ENCODE data around the gene JARID2. TPM values are rescaled to one million over a fixed set of nuclear protein-coding genes. Genes with fewer than 3 reads are reported as not detected.

The JARID2 gene
- total and polyA plus RNA-seq, 7 experiments from 2014 or later: 6.9 to 39.6 (median 24.1) TPM

- intact Hi-C loops (cut with micrococcal nuclease): no loop called here
- H3K9me3 Mint-ChIP-seq: no peaks in the 10 kb centered on the region
- no peaks in the 10 kb centered on the region for H3K27me3 Mint-ChIP-seq
- Histone ChIP-seq H3K36me3 (ENCODE audit: control insufficient read depth in 2 of 3, insufficient read depth in 3 of 3, low read length in 3 of 3) (peaks cover 0 to 12% (median 0%) of the 10 kb centered on the region in 3 experiments), H3K9me3 (ENCODE audit: control insufficient read depth in 2 of 3, low read length in 3 of 3) (no peaks in the 10 kb centered on the region), H3K4me3 (ENCODE audit: low read length) (no peak overlapping the region), H3K4me1 (ENCODE audit: control insufficient read depth in 2 of 2, insufficient read depth in 2 of 2, low read length in 2 of 2) (peaks cover 0 to 9% of the 10 kb centered on the region in 2 donors), H3K27ac (ENCODE audit: low read depth, low read length) (no peak overlapping the region), H3K27me3 (ENCODE audit: control insufficient read depth in 2 of 2, insufficient read depth in 2 of 2, low read length in 2 of 2) (no peaks in the 10 kb centered on the region)
- no peak overlapping the region for H3K4me3 Mint-ChIP-seq
- H3K36me3 Mint-ChIP-seq: peaks cover 4 to 11% (median 5%) of the 10 kb centered on the region in 5 donors
- no peak for DNase-seq
- peak; percentile 36 for ATAC-seq
- ChIA-PET POLR2A (no interaction called here), CTCF (no interaction called here)
- H3K27ac Mint-ChIP-seq: no peak overlapping the region
- H3K4me1 Mint-ChIP-seq: peaks cover 32 to 71% (median 58%) of the 10 kb centered on the region in 7 donors
These were observed 237.2 kb downstream of the JARID2 start for GRCh38 chr6:15483060-15483459.

DNA sequence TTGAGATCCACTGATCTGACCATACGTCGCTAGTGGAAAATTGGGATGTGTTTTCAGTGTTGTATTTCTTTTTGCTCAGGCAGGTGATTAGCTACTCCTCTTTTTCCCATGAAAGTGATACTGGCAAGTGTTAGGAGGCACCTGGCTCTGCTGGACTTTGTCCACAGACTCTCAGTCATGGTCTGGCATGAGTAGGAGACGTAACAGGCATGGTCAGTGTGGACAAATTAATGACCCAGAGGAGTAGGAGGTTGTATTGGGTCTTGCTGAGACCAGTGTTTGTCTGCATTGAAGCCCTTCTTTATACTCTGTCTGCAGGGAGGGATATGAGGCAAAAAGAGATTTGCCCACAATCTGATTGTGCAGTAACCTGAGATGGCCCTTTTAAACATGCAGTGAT is 238.3 kb downstream of the JARID2 start:
- Mint-ChIP-seq H3K4me3 (no peak overlapping the region), H3K27me3 (no peaks in the 10 kb centered on the region), H3K4me1 (peaks cover 26 to 70% (median 56%) of the 10 kb centered on the region in 7 donors), H3K27ac (peak overlapping the region in 2 of 9 donors; percentile 45 to 61), H3K36me3 (peaks cover 4 to 19% (median 9%) of the 10 kb centered on the region in 5 donors), H3K9me3 (no peaks in the 10 kb centered on the region)
- H3K36me3 ChIP-seq (ENCODE audit: control insufficient read depth in 2 of 3, insufficient read depth in 3 of 3, low read length in 3 of 3): peaks cover 0 to 22% (median 0%) of the 10 kb centered on the region in 3 experiments
- no peaks in the 10 kb centered on the region for H3K27me3 ChIP-seq (ENCODE audit: control insufficient read depth in 2 of 2, insufficient read depth in 2 of 2, low read length in 2 of 2)
- ChIA-PET CTCF (no interaction called here), POLR2A (no interaction called here)
- DNase-seq (no peak), ATAC-seq (no peak)
- H3K4me3 ChIP-seq (ENCODE audit: low read length): no peak overlapping the region
- no peak overlapping the region for H3K27ac ChIP-seq (ENCODE audit: low read depth, low read length)
- H3K9me3 ChIP-seq (ENCODE audit: control insufficient read depth in 2 of 3, low read length in 3 of 3): no peaks in the 10 kb centered on the region
- H3K4me1 ChIP-seq (ENCODE audit: control insufficient read depth in 2 of 2, insufficient read depth in 2 of 2, low read length in 2 of 2): peaks cover 0 to 9% of the 10 kb centered on the region in 2 donors
- intact Hi-C loops (cut with micrococcal nuclease): no loop called here

DNA sequence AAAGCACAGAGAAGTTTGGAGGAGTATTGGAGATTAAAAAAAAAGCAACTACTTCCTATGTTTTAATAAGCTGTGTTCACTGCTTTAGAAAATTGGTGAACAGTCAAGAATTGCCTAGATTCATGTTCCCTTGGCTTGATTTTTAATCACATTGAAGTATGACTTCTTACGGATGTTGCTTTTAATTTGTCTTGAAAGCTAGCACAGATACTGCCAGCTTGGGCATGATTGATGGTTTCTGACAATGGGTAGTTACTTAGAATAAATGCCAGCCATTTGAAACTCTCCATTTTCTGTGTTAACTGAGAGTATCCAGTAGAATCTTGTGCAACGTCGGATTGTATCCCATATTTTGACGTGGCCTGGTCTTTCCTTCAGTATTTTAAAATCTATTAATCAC is 239.0 kb downstream of the JARID2 start:
- no peak overlapping the region for H3K4me3 ChIP-seq (ENCODE audit: low read length)
- DNase-seq: no peak
- H3K9me3 ChIP-seq (ENCODE audit: control insufficient read depth in 2 of 3, low read length in 3 of 3): no peaks in the 10 kb centered on the region
- no peaks in the 10 kb centered on the region for H3K27me3 Mint-ChIP-seq
- H3K27me3 ChIP-seq (ENCODE audit: control insufficient read depth in 2 of 2, insufficient read depth in 2 of 2, low read length in 2 of 2): no peaks in the 10 kb centered on the region
- intact Hi-C loops (cut with micrococcal nuclease): no loop called here
- H3K27ac Mint-ChIP-seq: peak overlapping the region in 3 of 9 donors; percentile 16 to 51 (median 26)
- ChIA-PET POLR2A (no interaction called here), CTCF (no interaction called here)
- no peak overlapping the region for H3K27ac ChIP-seq (ENCODE audit: low read depth, low read length)
- peaks cover 4 to 22% (median 10%) of the 10 kb centered on the region in 5 donors for H3K36me3 Mint-ChIP-seq
- H3K9me3 Mint-ChIP-seq: no peaks in the 10 kb centered on the region
- peaks cover 28 to 70% (median 51%) of the 10 kb centered on the region in 7 donors for H3K4me1 Mint-ChIP-seq
- H3K4me1 ChIP-seq (ENCODE audit: control insufficient read depth in 2 of 2, insufficient read depth in 2 of 2, low read length in 2 of 2): peaks cover 0 to 9% of the 10 kb centered on the region in 2 donors
- no peak for ATAC-seq
- no peak overlapping the region for H3K4me3 Mint-ChIP-seq
- H3K36me3 ChIP-seq (ENCODE audit: control insufficient read depth in 2 of 3, insufficient read depth in 3 of 3, low read length in 3 of 3): peaks cover 0 to 27% (median 0%) of the 10 kb centered on the region in 3 experiments

- H3K36me3 Mint-ChIP-seq: peaks cover 4 to 22% (median 10%) of the 10 kb centered on the region in 5 donors
- H3K4me1 Mint-ChIP-seq: peaks cover 28 to 70% (median 51%) of the 10 kb centered on the region in 7 donors
- H3K27me3 Mint-ChIP-seq: no peaks in the 10 kb centered on the region
- peak overlapping the region in 5 of 9 donors; percentile 19 to 56 (median 49) for H3K27ac Mint-ChIP-seq
- Histone ChIP-seq H3K36me3 (ENCODE audit: control insufficient read depth in 2 of 3, insufficient read depth in 3 of 3, low read length in 3 of 3) (peaks cover 0 to 27% (median 0%) of the 10 kb centered on the region in 3 experiments), H3K9me3 (ENCODE audit: control insufficient read depth in 2 of 3, low read length in 3 of 3) (no peaks in the 10 kb centered on the region), H3K27me3 (ENCODE audit: control insufficient read depth in 2 of 2, insufficient read depth in 2 of 2, low read length in 2 of 2) (no peaks in the 10 kb centered on the region), H3K4me3 (ENCODE audit: low read length) (no peak overlapping the region), H3K27ac (ENCODE audit: low read depth, low read length) (no peak overlapping the region), H3K4me1 (ENCODE audit: control insufficient read depth in 2 of 2, insufficient read depth in 2 of 2, low read length in 2 of 2) (peaks cover 0 to 9% of the 10 kb centered on the region in 2 donors)
- CTCF ChIA-PET: interaction anchor here (0.6 kb wide), 1 partner anchor 718 kb away, joined by 3 read pairs; no protein-coding TSS in a partner anchor
- intact Hi-C loops (cut with micrococcal nuclease): no loop called here
- no peak overlapping the region for H3K4me3 Mint-ChIP-seq
- no peak for DNase-seq
- no peak for ATAC-seq
- no peaks in the 10 kb centered on the region for H3K9me3 Mint-ChIP-seq
- POLR2A ChIA-PET: interaction anchor here (0.7 kb wide), 1 partner anchor 12 kb away, joined by 4 read pairs; no protein-coding TSS in a partner anchor
These were observed 240.1 kb downstream of the JARID2 start for GRCh38 chr6:15485936-15486335.

GRCh38 chr6:15487262-15487661 is 241.4 kb downstream of the JARID2 start:
- no peaks in the 10 kb centered on the region for H3K9me3 Mint-ChIP-seq
- Histone ChIP-seq H3K4me1 (ENCODE audit: control insufficient read depth in 2 of 2, insufficient read depth in 2 of 2, low read length in 2 of 2) (peaks cover 0 to 11% of the 10 kb centered on the region in 2 donors), H3K4me3 (ENCODE audit: low read length) (no peak overlapping the region), H3K27me3 (ENCODE audit: control insufficient read depth in 2 of 2, insufficient read depth in 2 of 2, low read length in 2 of 2) (no peaks in the 10 kb centered on the region), H3K36me3 (ENCODE audit: control insufficient read depth in 2 of 3, insufficient read depth in 3 of 3, low read length in 3 of 3) (peaks cover 0 to 27% (median 0%) of the 10 kb centered on the region in 3 experiments), H3K27ac (ENCODE audit: low read depth, low read length) (no peak overlapping the region), H3K9me3 (ENCODE audit: control insufficient read depth in 2 of 3, low read length in 3 of 3) (no peaks in the 10 kb centered on the region)
- peaks cover 24 to 72% (median 52%) of the 10 kb centered on the region in 7 donors for H3K4me1 Mint-ChIP-seq
- ChIA-PET POLR2A (no interaction called here), CTCF (interaction anchor here (0.6 kb wide), 1 partner anchor 204 kb away, joined by 4 read pairs; no protein-coding TSS in a partner anchor)
- peaks cover 4 to 22% (median 10%) of the 10 kb centered on the region in 5 donors for H3K36me3 Mint-ChIP-seq
- H3K4me3 Mint-ChIP-seq: no peak overlapping the region
- peak overlapping the region in 6 of 9 donors; percentile 6 to 78 (median 34) for H3K27ac Mint-ChIP-seq
- no peak for ATAC-seq
- DNase-seq: no peak
- intact Hi-C loops (cut with micrococcal nuclease): no loop called here
- no peaks in the 10 kb centered on the region for H3K27me3 Mint-ChIP-seq

- Mint-ChIP-seq H3K4me3 (no peak overlapping the region), H3K36me3 (peaks cover 4 to 22% (median 10%) of the 10 kb centered on the region in 5 donors), H3K9me3 (no peaks in the 10 kb centered on the region), H3K27ac (peak overlapping the region; percentile 35 to 87 (median 67)), H3K27me3 (no peaks in the 10 kb centered on the region), H3K4me1 (peaks cover 22 to 63% (median 47%) of the 10 kb centered on the region in 7 donors)
- Histone ChIP-seq H3K4me1 (ENCODE audit: control insufficient read depth in 2 of 2, insufficient read depth in 2 of 2, low read length in 2 of 2) (peaks cover 0 to 11% of the 10 kb centered on the region in 2 donors), H3K4me3 (ENCODE audit: low read length) (no peak overlapping the region), H3K27me3 (ENCODE audit: control insufficient read depth in 2 of 2, insufficient read depth in 2 of 2, low read length in 2 of 2) (no peaks in the 10 kb centered on the region), H3K9me3 (ENCODE audit: control insufficient read depth in 2 of 3, low read length in 3 of 3) (no peaks in the 10 kb centered on the region), H3K27ac (ENCODE audit: low read depth, low read length) (no peak overlapping the region), H3K36me3 (ENCODE audit: control insufficient read depth in 2 of 3, insufficient read depth in 3 of 3, low read length in 3 of 3) (peaks cover 0 to 27% (median 0%) of the 10 kb centered on the region in 3 experiments)
- POLR2A ChIA-PET: no interaction called here
- intact Hi-C loops (cut with micrococcal nuclease): no loop called here
- ATAC-seq (no peak), DNase-seq (no peak)
- CTCF ChIA-PET: interaction anchor here (0.5 to 1.7 kb wide), 3 partner anchors 133 to 230 kb away, joined by 3 read pairs; no protein-coding TSS in a partner anchor
These were observed 243.5 kb downstream of the JARID2 start for GRCh38 chr6:15489261-15489962.
